ENCODE measurements around the gene DDX31.

The DDX31 gene

DNA sequence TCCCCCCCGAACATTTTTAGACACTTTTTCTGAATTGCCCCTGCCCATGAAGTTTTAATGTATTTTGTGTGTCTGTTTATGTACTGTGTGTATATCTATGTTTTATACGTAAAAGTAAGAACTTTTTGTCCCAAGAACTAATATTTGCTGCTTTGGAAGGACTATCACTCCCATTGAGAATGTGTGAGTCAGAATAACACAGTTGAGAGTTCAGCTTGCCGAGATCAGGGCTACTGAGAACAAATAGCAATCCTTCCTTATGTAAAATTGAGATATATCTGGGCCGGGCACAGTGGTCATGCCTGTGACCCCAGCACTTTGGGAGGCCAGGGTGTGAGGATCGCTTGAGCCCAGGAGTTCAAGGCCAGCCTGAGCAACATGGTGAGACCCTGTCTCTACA, 11.8 kb upstream of the DDX31 start:
- peaks cover 34% of the 10 kb centered on the region for H3K36me3 ChIP-seq
- H3K27me3 ChIP-seq: no peaks in the 10 kb centered on the region
- H3K27ac ChIP-seq: no peak overlapping the region
- no peaks in the 10 kb centered on the region for H3K9me3 ChIP-seq
- TF ChIP-seq, protein P1, sequence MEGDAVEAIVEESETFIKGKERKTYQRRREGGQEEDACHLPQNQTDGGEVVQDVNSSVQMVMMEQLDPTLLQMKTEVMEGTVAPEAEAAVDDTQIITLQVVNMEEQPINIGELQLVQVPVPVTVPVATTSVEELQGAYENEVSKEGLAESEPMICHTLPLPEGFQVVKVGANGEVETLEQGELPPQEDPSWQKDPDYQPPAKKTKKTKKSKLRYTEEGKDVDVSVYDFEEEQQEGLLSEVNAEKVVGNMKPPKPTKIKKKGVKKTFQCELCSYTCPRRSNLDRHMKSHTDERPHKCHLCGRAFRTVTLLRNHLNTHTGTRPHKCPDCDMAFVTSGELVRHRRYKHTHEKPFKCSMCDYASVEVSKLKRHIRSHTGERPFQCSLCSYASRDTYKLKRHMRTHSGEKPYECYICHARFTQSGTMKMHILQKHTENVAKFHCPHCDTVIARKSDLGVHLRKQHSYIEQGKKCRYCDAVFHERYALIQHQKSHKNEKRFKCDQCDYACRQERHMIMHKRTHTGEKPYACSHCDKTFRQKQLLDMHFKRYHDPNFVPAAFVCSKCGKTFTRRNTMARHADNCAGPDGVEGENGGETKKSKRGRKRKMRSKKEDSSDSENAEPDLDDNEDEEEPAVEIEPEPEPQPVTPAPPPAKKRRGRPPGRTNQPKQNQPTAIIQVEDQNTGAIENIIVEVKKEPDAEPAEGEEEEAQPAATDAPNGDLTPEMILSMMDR (IDR thresholded peaks at IDR 0.05): no peak
- no peak overlapping the region for H3K4me3 ChIP-seq (ENCODE audit: low read depth in 1 of 2, low read length in 1 of 2)
- no peaks in the 10 kb centered on the region for H3K4me1 ChIP-seq (ENCODE audit: control insufficient read depth in 1 of 2, insufficient read depth in 1 of 2, low read depth in 1 of 2, low read length in 1 of 2)

- Histone ChIP-seq H3K4me3 (ENCODE audit: low read depth in 1 of 2, low read length in 1 of 2) (no peak overlapping the region), H3K27ac (no peak overlapping the region), H3K9me3 (no peaks in the 10 kb centered on the region), H3K4me1 (ENCODE audit: control insufficient read depth in 1 of 2, insufficient read depth in 1 of 2, low read depth in 1 of 2, low read length in 1 of 2) (no peaks in the 10 kb centered on the region), H3K27me3 (no peaks in the 10 kb centered on the region), H3K36me3 (peaks cover 29% of the 10 kb centered on the region)
- TF ChIP-seq, protein P1 (IDR thresholded peaks at IDR 0.05): no peak
Observed at GRCh38 chr9:132679946-132680625, 10.3 kb upstream of the DDX31 start.

GRCh38 chr9:132677976-132678375, 8.2 kb upstream of the DDX31 start:
- no peak overlapping the region for H3K4me3 ChIP-seq (ENCODE audit: low read depth in 1 of 2, low read length in 1 of 2)
- H3K27me3 ChIP-seq: no peaks in the 10 kb centered on the region
- TF ChIP-seq, protein P1 (IDR thresholded peaks at IDR 0.05): no peak
- peaks cover 21% of the 10 kb centered on the region for H3K36me3 ChIP-seq
- H3K27ac ChIP-seq: no peak overlapping the region
- H3K4me1 ChIP-seq (ENCODE audit: control insufficient read depth in 1 of 2, insufficient read depth in 1 of 2, low read depth in 1 of 2, low read length in 1 of 2): no peaks in the 10 kb centered on the region
- no peaks in the 10 kb centered on the region for H3K9me3 ChIP-seq

GRCh38 chr9:132674485-132674884, 4.7 kb upstream of the DDX31 start:
- H3K36me3 ChIP-seq: peaks cover 17% of the 10 kb centered on the region
- TF ChIP-seq, protein P1 (IDR thresholded peaks at IDR 0.05): no peak

DNA sequence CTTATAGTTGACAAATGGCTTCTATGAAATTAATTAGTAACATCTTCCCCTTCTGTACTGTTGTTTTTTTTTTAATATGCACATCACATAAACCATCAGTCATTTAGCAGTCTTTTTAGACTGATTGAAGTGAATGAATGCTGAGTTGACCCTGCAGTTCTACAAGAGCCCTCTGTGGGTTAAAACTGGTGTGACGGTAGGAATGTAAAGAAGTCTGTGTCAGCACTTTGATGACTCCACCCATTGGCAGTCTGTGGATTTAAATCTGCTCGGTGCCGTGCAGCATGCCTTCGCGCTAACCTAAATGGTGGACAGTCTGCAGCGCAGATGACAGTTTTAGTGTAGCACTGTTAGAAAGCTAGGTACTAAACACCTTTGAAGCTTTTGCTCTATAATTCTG, 3.6 kb upstream of the DDX31 start:
- Histone ChIP-seq H3K27me3 (peaks cover 6% of the 10 kb centered on the region), H3K27ac (no peak overlapping the region), H3K4me3 (ENCODE audit: low read depth in 1 of 2, low read length in 1 of 2) (no peak overlapping the region), H3K36me3 (peaks cover 6% of the 10 kb centered on the region), H3K4me1 (ENCODE audit: control insufficient read depth in 1 of 2, insufficient read depth in 1 of 2, low read depth in 1 of 2, low read length in 1 of 2) (peaks cover 13 to 14% of the 10 kb centered on the region in 2 experiments), H3K9me3 (no peaks in the 10 kb centered on the region)
- TF ChIP-seq, protein P1 (IDR thresholded peaks at IDR 0.05): no peak

More at GRCh38 chr9:132674485-132674884, 4.7 kb upstream of the DDX31 start:
- Histone ChIP-seq H3K4me3 (ENCODE audit: low read depth in 1 of 2, low read length in 1 of 2) (no peak overlapping the region), H3K27me3 (peaks cover 6% of the 10 kb centered on the region), H3K9me3 (no peaks in the 10 kb centered on the region), H3K4me1 (ENCODE audit: control insufficient read depth in 1 of 2, insufficient read depth in 1 of 2, low read depth in 1 of 2, low read length in 1 of 2) (peaks cover 11% of the 10 kb centered on the region in 2 experiments), H3K27ac (no peak overlapping the region)

Data from neutrophil (primary cell).